Glomerular endothelial cell (primary cell): ENCODE data around the gene TIGD2. TPM values are rescaled to one million over a fixed set of nuclear protein-coding genes. Genes with fewer than 3 reads are reported as not detected.

Experiments used
- DNase-seq: peaks from one replicate; pipeline ENCODE4 v3.0.0-alpha.2; 2011; ENCODE audit warnings: low read depth, low spot score; ENCODE audit errors: extremely low read depth
- total RNA-seq: library from RNA; depleted of rRNA; stranded (reverse); fragments of >200 nt; gene quantifications from 2 replicates; pipeline ENCODE4 v1.2.3, GENCODE V29; 2015

Gene TIGD2
- total RNA-seq = 1.9 and 3.1 TPM in 2 replicates

DNA sequence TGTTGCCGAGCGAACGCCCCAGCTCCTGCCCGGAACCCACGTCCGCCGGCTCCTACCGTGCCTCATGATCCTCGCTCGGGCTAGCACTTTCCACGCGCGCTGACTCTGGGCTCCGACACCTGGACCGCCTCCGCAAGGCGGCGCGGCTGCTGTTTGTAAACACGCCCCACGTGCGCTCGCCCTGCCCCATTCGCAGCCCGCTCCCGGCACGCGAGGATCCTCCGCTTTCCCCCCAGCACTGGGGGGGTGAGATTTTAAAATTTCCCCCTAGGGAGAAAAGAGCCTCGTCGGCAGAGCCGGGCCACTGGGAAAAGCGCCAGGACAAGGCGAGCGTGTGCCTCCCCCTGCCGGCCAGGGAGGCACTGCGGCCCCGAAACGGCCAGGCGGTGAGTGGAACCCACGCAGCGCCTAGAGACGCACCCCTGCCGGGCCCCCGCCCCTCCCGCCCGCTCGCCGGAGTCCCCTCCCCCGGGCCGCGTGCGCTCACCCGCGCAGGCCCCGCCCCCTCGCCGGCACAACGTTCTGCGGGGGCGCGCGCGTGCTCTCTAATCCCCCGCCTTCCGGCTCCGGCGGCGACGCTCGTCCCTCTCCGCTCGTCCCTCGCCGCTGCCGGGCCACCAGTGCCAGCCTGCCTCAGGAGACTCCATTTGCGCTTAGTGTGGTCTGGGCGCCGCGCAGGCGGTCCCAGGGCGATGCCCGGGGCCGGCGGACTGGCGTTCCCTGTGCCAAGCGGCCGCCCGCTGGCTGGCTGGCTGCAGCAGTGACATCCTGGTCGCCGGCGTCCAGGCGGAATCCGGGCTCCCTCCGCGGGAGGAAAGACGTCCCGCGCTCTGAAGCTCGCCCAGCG, at the start of gene TIGD2:
Gene TIGD2, plus strand, starts transcription at position 548 of the 847 bp plus-strand sequence. CDS start 1,442 bp downstream, outside the sequence.
- DNase-seq = no peak

DNA sequence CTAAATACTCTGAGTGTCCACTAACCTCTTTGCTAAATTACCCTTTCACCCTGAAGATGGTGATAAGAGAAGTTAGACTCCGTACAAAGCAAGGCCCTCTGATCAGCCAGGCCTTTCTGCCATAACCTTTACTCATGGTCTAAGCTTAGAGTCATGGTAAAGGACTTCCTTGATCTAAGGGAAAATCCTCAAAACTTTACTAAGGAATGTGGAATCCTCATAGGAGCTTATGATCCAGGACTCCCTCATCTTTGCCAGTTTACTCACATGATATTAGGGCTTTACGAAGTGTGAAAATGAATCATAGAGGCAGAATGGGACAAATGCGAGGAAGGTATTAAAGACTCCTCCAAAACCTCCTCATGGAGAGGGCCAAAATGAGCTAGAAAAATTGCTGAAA, 46.5 kb upstream of the TIGD2 start:
- no peak for DNase-seq

GRCh38 chr4:89067417-89067816, 43.9 kb upstream of the TIGD2 start:
- no peak for DNase-seq

DNA sequence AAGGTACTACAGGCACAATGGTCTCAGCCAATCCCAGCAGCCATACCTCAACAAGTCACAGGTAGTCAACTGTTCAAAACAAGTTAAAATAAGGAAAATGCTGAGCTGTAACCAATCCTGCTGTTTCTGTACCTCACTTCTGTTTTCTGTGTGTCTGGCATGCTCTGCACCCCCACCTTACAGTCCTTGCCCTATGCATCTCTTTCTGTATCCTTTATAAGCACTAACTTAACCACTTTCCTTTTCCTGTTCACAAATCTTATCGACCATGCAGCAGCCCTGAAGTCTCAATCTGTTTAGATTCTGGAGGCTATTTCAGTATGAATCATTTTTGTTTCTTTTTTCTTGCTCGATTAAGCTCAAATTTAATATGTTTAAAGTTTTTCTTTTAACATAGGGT, 41.9 kb upstream of the TIGD2 start:
- DNase-seq = no peak

GRCh38 chr4:89070041-89070440, 41.3 kb upstream of the TIGD2 start:
- no peak for DNase-seq

GRCh38 chr4:89071311-89071710, 40.0 kb upstream of the TIGD2 start:
- no peak for DNase-seq

DNA sequence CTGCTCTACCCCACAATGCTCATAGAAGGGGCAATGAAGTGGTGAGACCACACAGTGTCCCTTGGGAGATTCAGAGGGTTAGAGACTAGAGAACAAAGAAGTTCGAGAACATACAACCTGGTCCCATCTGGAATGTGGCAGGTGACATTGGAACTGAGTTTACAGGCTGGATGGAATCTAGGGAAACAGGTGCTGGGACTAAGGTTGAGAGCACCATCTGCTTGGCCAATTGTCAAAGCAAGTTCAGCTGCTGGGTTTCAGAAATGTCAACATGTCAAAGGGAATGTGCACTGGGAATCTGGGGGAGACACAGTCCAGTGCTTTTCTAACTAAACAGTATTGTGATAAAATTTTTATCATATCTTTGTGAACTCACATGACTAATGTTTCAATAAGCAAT, 38.4 kb upstream of the TIGD2 start:
- DNase-seq = no peak

DNA sequence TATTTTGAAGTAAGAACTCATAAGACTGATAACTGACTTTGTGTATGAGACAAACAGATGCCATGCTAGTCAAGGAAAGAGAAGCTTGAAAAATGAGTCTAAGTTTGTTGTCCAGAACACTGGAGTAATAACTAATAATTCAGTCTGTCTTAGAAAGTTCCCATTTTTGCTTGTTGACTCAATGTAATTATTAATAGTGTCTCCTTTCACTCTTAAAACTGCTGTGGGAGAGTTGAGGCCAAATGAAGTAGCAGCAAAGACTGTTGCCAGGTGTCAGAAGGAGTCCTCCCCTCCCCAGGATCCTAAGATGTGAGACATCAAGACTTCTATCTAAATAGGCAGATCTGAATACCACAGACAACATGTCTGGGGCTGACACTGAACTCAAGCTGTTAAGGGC, 33.6 kb upstream of the TIGD2 start:
- no peak for DNase-seq

- DNase-seq = no peak
These were observed 33.0 kb upstream of the TIGD2 start for GRCh38 chr4:89078300-89078699.

GRCh38 chr4:89099034-89099433, 12.3 kb upstream of the TIGD2 start:
- no peak for DNase-seq

DNA sequence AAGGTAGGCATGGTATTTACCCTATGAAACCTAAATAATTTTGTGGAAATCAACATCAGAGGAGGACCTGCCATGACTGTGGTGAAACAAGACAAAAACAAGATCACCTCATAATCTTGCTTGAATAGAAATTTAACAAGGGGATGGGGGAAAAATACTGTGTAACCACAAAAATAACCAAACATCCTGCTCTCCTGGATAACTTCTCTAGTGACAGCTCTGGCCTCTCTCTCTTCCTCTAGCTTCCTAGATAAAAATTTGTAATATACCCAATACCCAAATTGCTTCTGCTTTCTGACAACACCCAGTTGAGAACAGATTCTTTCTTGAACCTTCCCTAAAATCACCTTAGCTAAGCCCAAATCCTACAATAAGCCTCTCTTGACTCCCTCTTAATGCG, 11.9 kb upstream of the TIGD2 start:
- no peak for DNase-seq

DNA sequence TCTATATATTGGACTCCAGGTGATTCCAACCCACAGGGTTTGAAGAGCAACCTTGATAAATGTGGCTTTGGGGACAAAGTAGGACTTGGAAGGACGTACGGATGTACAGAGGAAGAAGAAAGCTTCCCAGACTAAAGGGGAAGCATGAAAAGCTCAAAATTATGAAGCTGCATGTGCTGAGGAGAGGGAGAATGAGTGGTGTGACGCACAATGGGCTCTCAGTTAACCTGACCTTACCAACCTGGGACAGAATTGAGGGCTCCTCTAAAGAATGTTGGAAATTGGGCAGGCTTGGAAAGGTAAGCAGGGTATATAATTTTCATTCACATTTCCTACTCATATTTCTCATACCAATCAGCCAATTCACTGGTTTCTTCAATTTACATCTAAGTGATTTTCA, 10.5 kb upstream of the TIGD2 start:
- no peak for DNase-seq

GRCh38 chr4:89101256-89102161, 9.8 kb upstream of the TIGD2 start:
- DNase-seq = no peak

- DNase-seq = no peak
These were observed 5.6 kb upstream of the TIGD2 start for GRCh38 chr4:89105726-89106125.

DNA sequence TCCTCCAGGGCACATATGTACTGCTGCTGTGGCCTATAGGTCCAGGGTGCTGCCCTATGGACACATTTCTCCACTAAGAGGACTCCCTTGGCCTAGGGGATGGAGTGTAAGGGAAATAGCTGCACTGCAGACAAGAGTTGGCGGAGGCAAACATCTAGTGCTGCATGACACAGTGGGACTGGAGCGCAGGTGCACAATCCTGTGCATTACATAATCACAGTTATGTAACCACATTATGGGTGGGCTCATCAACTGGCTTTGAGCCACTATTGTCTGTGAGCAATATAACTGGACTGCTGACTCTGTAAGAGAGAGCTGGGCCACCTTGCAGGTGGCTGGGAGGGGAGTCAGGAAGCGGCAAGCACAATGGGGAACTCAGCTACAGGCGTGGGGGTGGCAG, 3.2 kb upstream of the TIGD2 start:
- DNase-seq = no peak

DNA sequence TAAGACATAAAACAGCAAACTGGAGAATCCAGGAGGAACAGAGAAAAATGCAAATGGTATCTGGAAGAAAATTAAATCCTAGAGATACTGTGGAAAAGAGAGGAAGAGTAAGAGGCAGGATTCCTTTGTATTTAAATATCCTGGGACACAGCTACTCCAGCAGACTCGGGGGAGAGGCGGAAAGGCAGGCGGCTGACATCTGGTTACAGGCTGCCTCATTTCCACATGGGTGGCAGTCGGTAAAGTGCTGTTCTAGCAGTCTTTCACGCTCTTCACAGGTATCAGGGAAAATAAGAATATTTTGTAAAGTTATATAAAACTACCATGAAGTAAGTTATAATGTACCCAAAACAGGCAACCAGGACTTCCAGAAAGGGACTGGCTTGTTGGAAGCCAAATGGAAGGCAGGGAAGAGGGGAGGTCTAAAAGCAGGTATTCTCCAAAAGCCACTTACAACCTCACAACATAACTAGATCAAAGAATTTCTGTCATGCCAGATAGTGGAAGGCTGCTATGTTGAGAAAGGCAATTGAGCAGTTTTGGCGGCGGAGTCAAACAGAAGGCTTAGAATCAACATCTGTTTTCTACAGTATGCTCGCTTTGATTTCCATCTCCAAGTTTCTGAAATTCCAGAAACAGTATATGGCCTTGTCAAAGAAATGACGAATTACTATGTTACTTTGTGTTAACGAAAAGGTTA, 1.3 kb upstream of the TIGD2 start:
- no peak for DNase-seq

DNA sequence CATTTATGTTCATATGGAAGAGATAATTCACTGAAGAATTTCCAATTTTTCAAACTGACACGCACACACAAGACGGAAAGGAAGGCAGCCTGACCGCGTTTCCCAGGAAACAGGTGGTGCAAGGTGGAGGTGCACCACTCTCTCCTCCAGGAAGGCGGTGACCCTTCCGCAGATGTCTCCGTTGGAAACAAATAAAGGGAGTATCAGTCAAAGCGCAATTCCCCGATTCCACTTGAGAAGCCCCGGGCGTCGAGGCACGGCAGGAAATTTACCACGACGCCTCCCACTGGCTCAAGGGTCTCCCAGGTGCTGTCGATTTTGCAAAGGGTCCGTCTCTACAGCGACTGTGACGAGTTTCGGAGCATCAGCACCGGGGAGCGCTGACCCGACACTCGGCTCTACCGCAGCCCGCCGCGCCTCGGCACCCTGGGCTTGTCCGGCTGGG, 770 bp upstream of the TIGD2 start:
- no peak for DNase-seq

DNA sequence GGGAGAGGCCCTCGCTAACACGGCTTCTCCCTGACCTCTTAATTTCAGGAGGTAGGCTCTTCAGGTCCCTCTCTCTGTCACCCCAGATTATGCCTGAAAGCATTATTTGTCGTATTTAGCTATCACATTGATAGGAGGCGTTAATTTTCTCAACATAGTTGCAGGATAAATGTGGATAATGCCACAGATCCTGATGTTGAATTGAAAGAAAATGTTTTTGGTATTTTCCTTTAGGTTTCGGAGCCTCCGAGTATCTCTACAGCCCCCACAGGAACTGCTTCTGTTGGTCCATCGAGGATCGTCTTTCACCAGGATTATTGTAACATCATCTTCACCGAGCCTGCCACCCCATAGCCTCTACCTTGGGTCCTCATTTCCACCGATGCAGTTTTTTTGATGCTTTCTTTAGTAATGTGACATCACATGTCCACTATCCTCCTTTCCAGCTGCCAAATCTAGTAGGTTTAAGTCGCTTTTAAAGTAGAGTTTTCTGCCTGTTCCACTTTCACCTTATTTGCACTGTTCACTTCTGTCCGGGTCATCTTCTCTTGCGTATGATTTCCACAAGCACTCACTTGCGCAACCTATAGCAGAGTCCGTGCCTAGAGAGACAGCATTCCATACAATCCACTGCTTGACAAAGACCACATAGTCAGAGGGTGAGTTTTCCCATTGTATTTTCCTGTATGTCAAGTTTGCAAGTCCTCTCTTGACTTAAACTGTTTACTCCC, 665 bp downstream of the TIGD2 start:
- no peak for DNase-seq

DNA sequence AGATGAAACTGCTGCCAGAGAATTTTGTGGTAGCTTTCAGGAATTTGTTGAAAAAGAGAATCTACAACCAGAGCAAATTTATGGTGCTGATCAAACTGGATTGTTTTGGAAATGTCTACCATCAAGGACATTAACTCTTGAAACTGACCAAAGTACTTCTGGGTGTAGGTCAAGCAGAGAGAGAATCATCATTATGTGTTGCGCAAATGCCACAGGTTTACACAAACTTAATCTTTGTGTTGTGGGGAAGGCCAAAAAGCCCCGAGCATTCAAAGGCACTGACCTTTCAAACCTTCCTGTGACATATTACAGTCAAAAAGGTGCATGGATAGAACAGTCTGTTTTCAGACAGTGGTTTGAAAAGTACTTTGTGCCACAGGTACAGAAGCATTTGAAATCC, 2.1 kb downstream of the TIGD2 start:
- no peak for DNase-seq

DNA sequence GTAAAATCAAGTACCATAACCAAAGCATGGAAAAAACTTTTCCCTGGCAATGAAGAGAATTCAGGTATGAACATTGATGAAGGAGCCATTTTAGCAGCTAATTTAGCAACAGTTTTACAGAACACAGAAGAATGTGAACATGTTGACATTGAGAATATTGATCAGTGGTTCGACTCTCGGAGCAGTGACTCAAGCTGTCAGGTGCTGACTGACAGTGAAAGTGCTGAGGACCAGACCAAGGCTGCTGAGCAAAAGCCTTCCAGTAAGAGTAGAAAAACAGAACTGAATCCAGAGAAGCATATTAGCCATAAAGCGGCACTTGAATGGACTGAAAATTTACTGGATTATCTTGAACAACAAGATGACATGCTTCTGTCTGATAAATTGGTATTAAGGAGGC, 2.8 kb downstream of the TIGD2 start:
- no peak for DNase-seq
